ENCODE results near the gene APOH.

APOH gene

DNA sequence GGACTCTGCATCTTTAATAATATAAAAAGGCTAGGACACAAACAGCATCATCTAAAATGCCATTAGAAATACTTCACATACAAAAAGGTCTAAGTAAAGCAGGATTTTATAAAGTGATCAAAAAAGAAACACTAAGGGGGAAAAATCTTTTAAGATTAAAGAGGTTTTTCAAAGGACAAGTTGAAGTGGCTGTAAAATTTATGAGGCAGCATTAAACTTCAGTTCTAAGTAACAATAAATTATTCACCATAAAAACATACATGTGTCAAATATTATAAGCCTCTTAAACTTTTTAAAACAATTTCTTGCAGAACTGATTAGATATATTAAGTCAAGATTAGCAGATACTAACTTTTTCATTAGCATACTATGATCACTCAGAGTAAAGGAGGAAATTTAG lies 58.0 kb downstream of the APOH start:
- DNase-seq: no peak
- no peak overlapping the region for H4K8ac ChIP-seq (ENCODE audit: low read length)
- no peak overlapping the region for H3K27ac ChIP-seq (ENCODE audit: low read length, poor library complexity, severe bottlenecking)
- no peak overlapping the region for H3K23ac ChIP-seq (ENCODE audit: low read length in 2 of 2)
- H3K9me3 ChIP-seq (ENCODE audit: control insufficient read depth, low read length): no peaks in the 10 kb centered on the region
- H2BK5ac ChIP-seq (ENCODE audit: low read depth, low read length, poor library complexity, severe bottlenecking): no peak overlapping the region
- H3K27me3 ChIP-seq (ENCODE audit: control insufficient read depth in 1 of 2, insufficient read depth in 1 of 2, low read length in 2 of 2): no peaks in the 10 kb centered on the region
- no peak overlapping the region for H3K4me3 ChIP-seq (ENCODE audit: insufficient read depth in 1 of 2, low read depth in 1 of 2, low read length in 2 of 2)
- no peak overlapping the region for H2AK5ac ChIP-seq (ENCODE audit: low read length, severe bottlenecking)
- H3K14ac ChIP-seq (ENCODE audit: low read length in 2 of 2): no peak overlapping the region
- no peak overlapping the region for H3K9ac ChIP-seq (ENCODE audit: low read length)
- no peak overlapping the region for H2BK15ac ChIP-seq (ENCODE audit: low read depth, poor library complexity, severe bottlenecking)
- peaks cover 1% of the 10 kb centered on the region for H3K79me1 ChIP-seq (replicated peaks; ENCODE audit: low read length, poor library complexity, severe bottlenecking)
- H3K4me2 ChIP-seq (ENCODE audit: low read length, poor library complexity, severe bottlenecking): no peak overlapping the region
- H3K18ac ChIP-seq (ENCODE audit: low read depth in 1 of 2, low read length in 2 of 2): no peak overlapping the region
- H2BK120ac ChIP-seq (ENCODE audit: low read depth, low read length): no peak overlapping the region
- no peaks in the 10 kb centered on the region for H3K4me1 ChIP-seq (ENCODE audit: control insufficient read depth, insufficient read depth, low read depth, low read length)
- H4K91ac ChIP-seq (ENCODE audit: low read length): no peak overlapping the region
- H3K4ac ChIP-seq (ENCODE audit: low read depth in 1 of 2, low read length in 2 of 2): no peak overlapping the region
- H3K36me3 ChIP-seq (ENCODE audit: control insufficient read depth in 1 of 2, insufficient read depth in 2 of 2, low read depth in 1 of 2, low read length in 2 of 2): peaks cover 0 to 29% of the 10 kb centered on the region in 2 experiments
- no peak overlapping the region for H2AFZ ChIP-seq (ENCODE audit: low read depth, low read length)
- no peak overlapping the region for H2BK12ac ChIP-seq (ENCODE audit: low read length in 2 of 2)

DNA sequence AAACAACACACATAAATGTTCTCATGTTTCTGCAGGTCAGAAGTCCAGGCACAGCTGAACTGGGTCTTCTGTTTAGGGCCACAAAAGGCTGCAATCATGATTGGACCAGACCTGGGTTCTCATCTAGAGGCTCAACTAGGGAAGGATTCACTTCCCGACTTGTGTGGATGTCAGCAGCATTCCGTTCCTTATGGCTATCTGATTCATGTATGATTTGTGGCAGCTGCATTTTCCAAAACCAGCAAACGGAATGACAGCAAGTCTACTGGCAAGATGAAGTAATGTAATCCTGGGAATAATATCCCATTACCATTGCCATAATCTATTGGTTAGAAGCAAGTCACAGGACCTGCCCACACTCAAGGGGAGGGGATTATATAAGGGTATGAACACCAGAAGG lies 59.4 kb downstream of the APOH start:
- Histone ChIP-seq H2BK5ac (ENCODE audit: low read depth, low read length, poor library complexity, severe bottlenecking) (no peak overlapping the region), H3K14ac (ENCODE audit: low read length in 2 of 2) (no peak overlapping the region), H2BK120ac (ENCODE audit: low read depth, low read length) (no peak overlapping the region), H3K4me2 (ENCODE audit: low read length, poor library complexity, severe bottlenecking) (no peak overlapping the region), H3K36me3 (ENCODE audit: control insufficient read depth in 1 of 2, insufficient read depth in 2 of 2, low read depth in 1 of 2, low read length in 2 of 2) (peaks cover 0 to 27% of the 10 kb centered on the region in 2 experiments), H3K4me3 (ENCODE audit: insufficient read depth in 1 of 2, low read depth in 1 of 2, low read length in 2 of 2) (no peak overlapping the region), H2AFZ (ENCODE audit: low read depth, low read length) (no peak overlapping the region), H3K9me3 (ENCODE audit: control insufficient read depth, low read length) (no peaks in the 10 kb centered on the region), H3K4me1 (ENCODE audit: control insufficient read depth, insufficient read depth, low read depth, low read length) (no peaks in the 10 kb centered on the region), H2AK5ac (ENCODE audit: low read length, severe bottlenecking) (no peak overlapping the region), H4K91ac (ENCODE audit: low read length) (no peak overlapping the region), H3K23ac (ENCODE audit: low read length in 2 of 2) (no peak overlapping the region), H3K27ac (ENCODE audit: low read length, poor library complexity, severe bottlenecking) (no peak overlapping the region), H4K8ac (ENCODE audit: low read length) (no peak overlapping the region), H3K79me1 (replicated peaks; ENCODE audit: low read length, poor library complexity, severe bottlenecking) (peaks cover 1% of the 10 kb centered on the region), H2BK15ac (ENCODE audit: low read depth, poor library complexity, severe bottlenecking) (no peak overlapping the region), H2BK12ac (ENCODE audit: low read length in 2 of 2) (no peak overlapping the region), H3K18ac (ENCODE audit: low read depth in 1 of 2, low read length in 2 of 2) (no peak overlapping the region), H3K27me3 (ENCODE audit: control insufficient read depth in 1 of 2, insufficient read depth in 1 of 2, low read length in 2 of 2) (no peaks in the 10 kb centered on the region), H3K9ac (ENCODE audit: low read length) (no peak overlapping the region), H3K4ac (ENCODE audit: low read depth in 1 of 2, low read length in 2 of 2) (no peak overlapping the region)
- no peak for DNase-seq
- 100% methylated on average over 2 of the region's 3 CpGs for WGBS

DNA sequence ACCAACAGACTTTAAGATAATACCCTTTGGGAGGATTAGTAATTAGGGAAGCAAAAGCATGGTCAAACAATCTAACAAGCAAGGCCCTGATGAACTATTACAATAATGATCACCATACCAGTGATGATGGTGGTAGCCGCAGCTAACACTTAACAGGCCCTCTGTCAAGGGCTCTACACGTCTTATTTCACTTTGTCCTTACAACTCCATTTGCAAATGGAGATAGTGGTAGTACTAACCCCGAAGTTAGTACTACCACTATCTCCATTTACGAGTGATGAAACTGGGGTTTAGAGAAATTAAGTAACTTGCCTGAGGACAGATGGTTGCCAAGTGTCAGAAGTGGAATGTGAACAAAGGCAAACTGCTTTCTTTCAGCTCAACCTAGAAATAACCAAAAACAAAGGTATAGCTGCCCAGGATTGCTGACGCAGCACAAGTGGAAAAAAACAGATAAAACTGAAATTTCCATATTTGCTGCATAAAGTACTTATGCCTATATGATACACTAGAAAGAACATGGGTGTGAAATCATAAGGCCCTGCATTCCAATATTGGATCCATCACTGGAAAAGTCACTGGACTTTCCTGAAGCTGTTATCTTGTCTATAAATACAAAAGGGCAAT lies 61.9 kb downstream of the APOH start:
- Histone ChIP-seq H3K14ac (ENCODE audit: low read length in 2 of 2) (no peak overlapping the region), H2AK5ac (ENCODE audit: low read length, severe bottlenecking) (no peak overlapping the region), H2BK5ac (ENCODE audit: low read depth, low read length, poor library complexity, severe bottlenecking) (no peak overlapping the region), H2BK15ac (ENCODE audit: low read depth, poor library complexity, severe bottlenecking) (no peak overlapping the region), H2AFZ (ENCODE audit: low read depth, low read length) (no peak overlapping the region), H3K9me3 (ENCODE audit: control insufficient read depth, low read length) (no peaks in the 10 kb centered on the region), H3K4ac (ENCODE audit: low read depth in 1 of 2, low read length in 2 of 2) (no peak overlapping the region), H3K9ac (ENCODE audit: low read length) (no peak overlapping the region), H3K36me3 (ENCODE audit: control insufficient read depth in 1 of 2, insufficient read depth in 2 of 2, low read depth in 1 of 2, low read length in 2 of 2) (peaks cover 0 to 19% of the 10 kb centered on the region in 2 experiments), H3K4me1 (ENCODE audit: control insufficient read depth, insufficient read depth, low read depth, low read length) (no peaks in the 10 kb centered on the region), H3K27me3 (ENCODE audit: control insufficient read depth in 1 of 2, insufficient read depth in 1 of 2, low read length in 2 of 2) (no peaks in the 10 kb centered on the region), H3K23ac (ENCODE audit: low read length in 2 of 2) (no peak overlapping the region), H2BK120ac (ENCODE audit: low read depth, low read length) (no peak overlapping the region), H3K18ac (ENCODE audit: low read depth in 1 of 2, low read length in 2 of 2) (no peak overlapping the region), H4K91ac (ENCODE audit: low read length) (no peak overlapping the region), H3K4me2 (ENCODE audit: low read length, poor library complexity, severe bottlenecking) (no peak overlapping the region), H4K8ac (ENCODE audit: low read length) (no peak overlapping the region), H3K27ac (ENCODE audit: low read length, poor library complexity, severe bottlenecking) (no peak overlapping the region), H2BK12ac (ENCODE audit: low read length in 2 of 2) (no peak overlapping the region), H3K79me1 (replicated peaks; ENCODE audit: low read length, poor library complexity, severe bottlenecking) (peaks cover 1% of the 10 kb centered on the region), H3K4me3 (ENCODE audit: insufficient read depth in 1 of 2, low read depth in 1 of 2, low read length in 2 of 2) (no peak overlapping the region)
- 75% methylated on average over 2 of the region's 5 CpGs for WGBS
- peak; percentile 7 for DNase-seq

DNA sequence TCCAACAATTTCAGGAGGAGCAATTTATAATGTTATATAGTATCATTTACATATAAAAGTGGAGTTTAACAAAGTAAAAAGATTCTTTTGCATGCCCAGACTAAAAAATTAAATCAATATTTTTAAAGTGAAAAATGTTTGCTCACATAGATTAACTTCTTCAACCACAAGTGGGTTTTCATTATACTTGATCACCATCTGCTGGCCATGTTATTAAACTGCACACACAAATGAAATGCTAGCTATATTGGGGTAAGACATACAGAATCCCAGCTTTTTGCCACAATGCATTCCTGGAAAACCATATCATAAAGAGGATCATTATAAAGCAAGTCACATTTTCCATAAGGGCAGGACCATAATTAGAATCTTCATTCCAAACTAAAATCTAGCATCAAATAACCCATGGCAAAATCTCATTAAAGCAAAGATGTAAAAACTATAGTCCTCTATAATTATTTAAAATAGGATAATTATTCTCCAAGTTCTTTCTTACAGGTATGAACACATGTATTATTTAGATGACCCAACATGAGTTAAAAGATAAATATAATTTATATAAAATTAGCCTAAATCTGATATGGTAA lies 63.6 kb downstream of the APOH start:
- Histone ChIP-seq H3K4me3 (ENCODE audit: insufficient read depth in 1 of 2, low read depth in 1 of 2, low read length in 2 of 2) (no peak overlapping the region), H2BK15ac (ENCODE audit: low read depth, poor library complexity, severe bottlenecking) (no peak overlapping the region), H4K8ac (ENCODE audit: low read length) (no peak overlapping the region), H3K23ac (ENCODE audit: low read length in 2 of 2) (no peak overlapping the region), H3K18ac (ENCODE audit: low read depth in 1 of 2, low read length in 2 of 2) (no peak overlapping the region), H3K4ac (ENCODE audit: low read depth in 1 of 2, low read length in 2 of 2) (no peak overlapping the region), H3K27me3 (ENCODE audit: control insufficient read depth in 1 of 2, insufficient read depth in 1 of 2, low read length in 2 of 2) (no peaks in the 10 kb centered on the region), H2BK12ac (ENCODE audit: low read length in 2 of 2) (no peak overlapping the region), H2AFZ (ENCODE audit: low read depth, low read length) (no peak overlapping the region), H4K91ac (ENCODE audit: low read length) (no peak overlapping the region), H3K79me1 (replicated peaks; ENCODE audit: low read length, poor library complexity, severe bottlenecking) (peaks cover 1% of the 10 kb centered on the region), H3K36me3 (ENCODE audit: control insufficient read depth in 1 of 2, insufficient read depth in 2 of 2, low read depth in 1 of 2, low read length in 2 of 2) (peaks cover 0 to 13% of the 10 kb centered on the region in 2 experiments), H3K4me1 (ENCODE audit: control insufficient read depth, insufficient read depth, low read depth, low read length) (no peaks in the 10 kb centered on the region), H3K9ac (ENCODE audit: low read length) (no peak overlapping the region), H2BK120ac (ENCODE audit: low read depth, low read length) (no peak overlapping the region), H2BK5ac (ENCODE audit: low read depth, low read length, poor library complexity, severe bottlenecking) (no peak overlapping the region), H2AK5ac (ENCODE audit: low read length, severe bottlenecking) (no peak overlapping the region), H3K9me3 (ENCODE audit: control insufficient read depth, low read length) (no peaks in the 10 kb centered on the region), H3K4me2 (ENCODE audit: low read length, poor library complexity, severe bottlenecking) (no peak overlapping the region), H3K14ac (ENCODE audit: low read length in 2 of 2) (no peak overlapping the region), H3K27ac (ENCODE audit: low read length, poor library complexity, severe bottlenecking) (no peak overlapping the region)
- peak; percentile 72 for DNase-seq
